DOHH2 (cell line): ENCODE results near the gene FYCO1.

Source experiments
- H3F3A ChIP-seq: fragments of 200-600 bp; sonication (generic), shearing (Covaris generic); 2 replicates; pipeline ENCODE4 v1.6.0; 2016; ENCODE audit warnings: antibody characterized with exemption, mild to moderate bottlenecking; ENCODE audit not compliant: control insufficient read depth, insufficient read depth
- H3K27ac ChIP-seq: fragments of 200-600 bp; sonication (generic); 2 replicates; pipeline ENCODE4 v1.5.1; 2014; ENCODE audit warnings: low read depth, mild to moderate bottlenecking, low read length, moderate library complexity
- H3K27me3 ChIP-seq: fragments of 200-600 bp; sonication (generic); 2 replicates; pipeline ENCODE4 v1.6.1; 2014; ENCODE audit warnings: mild to moderate bottlenecking, low read length, mixed read lengths; ENCODE audit not compliant: control insufficient read depth
- H3K36me3 ChIP-seq: fragments of 200-600 bp; sonication (generic); 2 replicates; pipeline ENCODE4 v1.6.1; 2014; ENCODE audit warnings: mild to moderate bottlenecking, low read length, moderate library complexity, mixed read lengths; ENCODE audit not compliant: control insufficient read depth
- H3K4me1 ChIP-seq: fragments of 200-600 bp; sonication (generic); 2 replicates; pipeline ENCODE4 v1.6.1; 2014; ENCODE audit warnings: mild to moderate bottlenecking, low read length, mixed read lengths; ENCODE audit not compliant: control insufficient read depth
- H3K4me2 ChIP-seq: fragments of 200-600 bp; sonication (generic); 2 replicates; pipeline ENCODE4 v1.6.0; 2014; ENCODE audit warnings: mild to moderate bottlenecking, low read length, moderate library complexity
- H3K4me3 ChIP-seq: fragments of 200-600 bp; sonication (generic); 2 replicates; pipeline ENCODE4 v1.5.1; 2014; ENCODE audit warnings: mild to moderate bottlenecking, low read length, mixed read lengths
- H3K79me2 ChIP-seq: fragments of 200-600 bp; sonication (generic); 2 replicates; pipeline ENCODE4 v1.6.1; 2014; ENCODE audit warnings: mild to moderate bottlenecking, low read length, mixed read lengths; ENCODE audit not compliant: control insufficient read depth
- H3K9me2 ChIP-seq: fragments of 200-600 bp; sonication (generic); replicated peaks from 2 replicates; pipeline ENCODE4 v1.6.1; 2014; ENCODE audit warnings: mild to moderate bottlenecking, low read length, mixed read lengths; ENCODE audit not compliant: control insufficient read depth
- H3K9me3 ChIP-seq: fragments of 200-600 bp; sonication (generic); 2 replicates; pipeline ENCODE4 v1.6.1; 2014; ENCODE audit warnings: antibody characterized with exemption, low read length, mixed read lengths; ENCODE audit not compliant: control insufficient read depth, insufficient read depth
- H4K20me1 ChIP-seq: fragments of 200-600 bp; sonication (generic); 2 replicates; pipeline ENCODE4 v1.6.0; 2014; ENCODE audit warnings: low read depth, mild to moderate bottlenecking, antibody characterized with exemption, low read length, moderate library complexity; ENCODE audit not compliant: control insufficient read depth, insufficient read depth
- EZH2phosphoT487 ChIP-seq: fragments of 200-600 bp; sonication (generic); IDR thresholded peaks from 2 replicates; pipeline ENCODE4 v1.6.1; 2017; ENCODE audit warnings: borderline replicate concordance, mild to moderate bottlenecking, antibody characterized with exemption, low read length, moderate library complexity, mixed read lengths
- TF ChIP-seq, protein P1 (sequence below): fragments of 200-600 bp; sonication (generic); IDR thresholded peaks from one replicate; pipeline ENCODE4 v1.5.1; 2014; ENCODE audit warnings: antibody characterized with exemption, mild to moderate bottlenecking, low read depth, low read length; ENCODE audit not compliant: poor library complexity, severe bottlenecking

Gene FYCO1

DNA sequence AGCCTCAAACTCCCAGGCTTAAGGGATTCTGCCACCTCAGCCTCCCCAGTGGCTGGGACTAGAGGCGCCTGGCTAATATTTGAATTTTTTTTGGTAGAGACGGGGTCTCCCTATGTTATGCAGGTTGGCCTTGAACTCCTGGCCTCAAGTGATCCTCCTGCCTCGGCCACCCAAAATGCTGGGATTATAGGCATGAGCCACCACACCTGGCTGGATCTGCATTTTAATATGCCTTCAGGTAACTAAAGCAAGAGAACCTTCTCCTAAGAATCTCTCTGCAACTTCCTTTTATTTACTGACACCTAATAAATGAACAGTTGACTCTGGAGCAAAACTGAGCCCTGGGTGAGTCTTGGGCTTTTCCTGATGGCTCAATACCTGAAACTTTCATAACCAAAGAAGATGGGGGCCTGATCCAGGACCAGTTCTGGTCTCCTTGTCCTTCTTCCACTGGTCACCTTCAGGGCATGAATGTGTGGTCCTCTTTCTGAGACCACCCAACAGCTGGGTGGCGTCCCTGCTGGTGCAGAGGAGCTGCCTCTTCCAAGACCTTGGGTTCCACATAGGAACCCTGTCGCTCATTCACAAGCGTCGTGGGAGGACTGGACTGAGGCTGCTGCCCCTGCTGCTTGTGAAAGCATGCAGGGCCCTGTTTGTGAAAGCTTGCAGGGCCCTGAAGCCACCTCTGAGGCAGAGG is 81.1 kb downstream of the FYCO1 start:
- Histone ChIP-seq H3F3A (no peaks in the 10 kb centered on the region), H3K9me2 (no peaks in the 10 kb centered on the region), H3K4me1 (no peaks in the 10 kb centered on the region), H3K4me2 (no peak overlapping the region), H3K79me2 (no peaks in the 10 kb centered on the region), H3K9me3 (no peaks in the 10 kb centered on the region), H3K4me3 (no peak overlapping the region), H3K27me3 (peaks cover 7% of the 10 kb centered on the region; the same call in 1 of the 2 replicates), H3K36me3 (no peaks in the 10 kb centered on the region), H3K27ac (no peak overlapping the region), H4K20me1 (no peaks in the 10 kb centered on the region)
- TF ChIP-seq, protein P1, sequence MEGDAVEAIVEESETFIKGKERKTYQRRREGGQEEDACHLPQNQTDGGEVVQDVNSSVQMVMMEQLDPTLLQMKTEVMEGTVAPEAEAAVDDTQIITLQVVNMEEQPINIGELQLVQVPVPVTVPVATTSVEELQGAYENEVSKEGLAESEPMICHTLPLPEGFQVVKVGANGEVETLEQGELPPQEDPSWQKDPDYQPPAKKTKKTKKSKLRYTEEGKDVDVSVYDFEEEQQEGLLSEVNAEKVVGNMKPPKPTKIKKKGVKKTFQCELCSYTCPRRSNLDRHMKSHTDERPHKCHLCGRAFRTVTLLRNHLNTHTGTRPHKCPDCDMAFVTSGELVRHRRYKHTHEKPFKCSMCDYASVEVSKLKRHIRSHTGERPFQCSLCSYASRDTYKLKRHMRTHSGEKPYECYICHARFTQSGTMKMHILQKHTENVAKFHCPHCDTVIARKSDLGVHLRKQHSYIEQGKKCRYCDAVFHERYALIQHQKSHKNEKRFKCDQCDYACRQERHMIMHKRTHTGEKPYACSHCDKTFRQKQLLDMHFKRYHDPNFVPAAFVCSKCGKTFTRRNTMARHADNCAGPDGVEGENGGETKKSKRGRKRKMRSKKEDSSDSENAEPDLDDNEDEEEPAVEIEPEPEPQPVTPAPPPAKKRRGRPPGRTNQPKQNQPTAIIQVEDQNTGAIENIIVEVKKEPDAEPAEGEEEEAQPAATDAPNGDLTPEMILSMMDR = no peak
- no peak for TF ChIP-seq EZH2phosphoT487

DNA sequence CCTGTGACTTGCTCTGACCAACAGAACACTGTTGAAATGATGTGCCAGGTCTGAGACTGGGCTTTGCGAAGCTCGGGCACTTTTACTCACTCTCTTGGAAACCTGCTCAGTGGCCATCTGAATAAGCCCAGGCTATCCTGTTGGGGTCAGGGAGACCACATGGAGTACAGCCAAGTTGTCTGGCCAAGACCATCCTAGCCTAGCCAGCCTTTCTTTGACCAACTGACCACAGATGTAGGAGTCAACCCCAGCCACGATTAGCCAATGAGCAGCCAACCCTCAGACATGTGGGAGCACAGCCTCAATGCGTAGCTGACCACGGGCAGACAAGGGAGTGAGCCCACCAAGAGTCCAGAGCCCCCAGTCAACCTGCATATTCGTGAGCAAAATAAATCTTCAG is 83.2 kb downstream of the FYCO1 start:
- no peaks in the 10 kb centered on the region for H3K9me3 ChIP-seq
- no peak for TF ChIP-seq EZH2phosphoT487
- TF ChIP-seq, protein P1 = no peak
- no peaks in the 10 kb centered on the region for H3F3A ChIP-seq
- no peak overlapping the region for H3K4me2 ChIP-seq
- no peaks in the 10 kb centered on the region for H3K4me1 ChIP-seq
- no peaks in the 10 kb centered on the region for H3K36me3 ChIP-seq
- H3K27me3 ChIP-seq = peaks cover 7% of the 10 kb centered on the region; the same call in 1 of the 2 replicates
- no peak overlapping the region for H3K4me3 ChIP-seq
- H3K9me2 ChIP-seq = no peaks in the 10 kb centered on the region
- H3K79me2 ChIP-seq = no peaks in the 10 kb centered on the region
- no peak overlapping the region for H3K27ac ChIP-seq
- H4K20me1 ChIP-seq = no peaks in the 10 kb centered on the region

DNA sequence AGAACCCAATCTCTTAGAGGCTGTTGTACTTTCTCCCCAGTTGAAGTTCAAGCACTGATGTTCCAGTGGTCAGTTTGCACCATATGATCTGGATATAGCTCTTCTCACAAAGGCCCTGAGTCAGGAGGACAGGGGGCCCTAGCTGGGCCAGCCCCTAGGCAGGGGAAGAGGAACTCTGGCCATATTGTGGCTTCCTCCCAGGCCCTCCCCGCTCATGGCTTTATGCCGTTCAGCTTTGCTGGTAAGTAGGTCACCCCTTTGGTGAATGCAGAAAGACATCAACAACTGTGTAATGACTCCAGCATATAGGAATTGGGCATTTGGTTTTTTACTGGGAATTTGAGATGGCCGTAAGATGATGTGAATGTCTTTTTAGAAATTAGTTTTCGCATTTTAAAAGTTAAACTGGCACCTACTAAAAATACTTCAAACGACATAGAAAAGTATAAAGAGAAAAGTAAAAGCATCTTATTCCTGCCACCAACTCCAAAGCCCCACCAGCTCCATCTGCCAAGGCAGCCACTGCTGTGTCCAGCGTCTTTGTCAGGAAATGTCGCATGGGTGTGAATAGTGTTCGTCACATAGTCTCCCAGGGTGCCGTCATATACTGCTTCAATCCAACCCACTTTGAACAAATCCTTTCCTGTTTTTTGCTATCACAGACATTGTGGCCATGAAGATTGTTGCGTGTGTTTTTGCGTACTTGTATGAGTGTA is 84.0 kb downstream of the FYCO1 start:
- Histone ChIP-seq H3K27me3 (peaks cover 7% of the 10 kb centered on the region; the same call in 1 of the 2 replicates), H3K27ac (no peak overlapping the region), H3K4me1 (no peaks in the 10 kb centered on the region), H4K20me1 (no peaks in the 10 kb centered on the region), H3K9me3 (no peaks in the 10 kb centered on the region), H3F3A (no peaks in the 10 kb centered on the region), H3K4me2 (no peak overlapping the region), H3K9me2 (no peaks in the 10 kb centered on the region), H3K36me3 (no peaks in the 10 kb centered on the region), H3K79me2 (no peaks in the 10 kb centered on the region), H3K4me3 (no peak overlapping the region)
- TF ChIP-seq EZH2phosphoT487 = no peak
- TF ChIP-seq, protein P1 = no peak
